OCI-LY1 (cell line): ENCODE measurements around the gene SLC25A29.
A peak's percentile ranks its signal among the peaks of the same experiment; 100 is the strongest.

Experiments used
- H2AFZ ChIP-seq: fragments of 200-600 bp; sonication (generic), shearing (Covaris generic); 2 replicates; pipeline ENCODE4 v1.6.0; 2014; ENCODE audit warnings: antibody characterized with exemption, mild to moderate bottlenecking, low read length
- H3F3A ChIP-seq: fragments of 200-600 bp; sonication (generic), shearing (Covaris generic); 2 replicates; pipeline ENCODE4 v1.6.0; 2014; ENCODE audit warnings: mild to moderate bottlenecking, antibody characterized with exemption, low read length, moderate library complexity; ENCODE audit not compliant: insufficient read depth
- H3K27ac ChIP-seq: fragments of 200-600 bp; sonication (generic); 2 replicates; pipeline ENCODE4 v1.5.1; 2014; ENCODE audit warnings: low read length, mixed run types, mild to moderate bottlenecking, low read depth; ENCODE audit not compliant: poor library complexity, severe bottlenecking
- H3K27me3 ChIP-seq: fragments of 200-600 bp; sonication (generic); 2 replicates; pipeline ENCODE4 v1.6.0; 2014; ENCODE audit warnings: antibody characterized with exemption, mild to moderate bottlenecking, low read length, moderate library complexity; ENCODE audit not compliant: insufficient read depth
- H3K36me3 ChIP-seq: fragments of 200-600 bp; sonication (generic); 2 replicates; pipeline ENCODE4 v1.6.1; 2014; ENCODE audit warnings: mild to moderate bottlenecking, antibody characterized with exemption, low read length, moderate library complexity, mixed read lengths; ENCODE audit not compliant: insufficient read depth
- H3K4me1 ChIP-seq: fragments of 200-600 bp; sonication (generic); 2 replicates; pipeline ENCODE4 v1.5.1; 2014; ENCODE audit warnings: mild to moderate bottlenecking, low read length, moderate library complexity; ENCODE audit not compliant: insufficient read depth, severe bottlenecking
- H3K4me2 ChIP-seq: fragments of 200-600 bp; sonication (generic), shearing (Covaris generic); 2 replicates; pipeline ENCODE4 v1.6.1; 2014; ENCODE audit warnings: low read length
- H3K4me3 ChIP-seq: fragments of 200-600 bp; sonication (generic); 2 replicates; pipeline ENCODE4 v1.5.1; 2014; ENCODE audit warnings: low read length, low read depth, mild to moderate bottlenecking, mixed read lengths; ENCODE audit not compliant: poor library complexity, severe bottlenecking
- H3K79me2 ChIP-seq: fragments of 200-600 bp; shearing (Covaris generic); 2 replicates; pipeline ENCODE4 v1.6.1; 2016; ENCODE audit warnings: mixed run types, low read length, mixed read lengths; ENCODE audit not compliant: insufficient read depth
- H3K9ac ChIP-seq: fragments of 200-600 bp; sonication (generic), shearing (Covaris generic); 2 replicates; pipeline ENCODE4 v1.6.1; 2014; ENCODE audit warnings: mild to moderate bottlenecking, low read length, mixed read lengths
- H3K9me2 ChIP-seq: fragments of 200-600 bp; sonication (generic), shearing (Covaris generic); 2 replicates; pipeline ENCODE4 v1.6.1; 2014; ENCODE audit warnings: low read depth, mild to moderate bottlenecking, low read length, mixed read lengths
- H3K9me3 ChIP-seq: fragments of 200-600 bp; shearing (Covaris generic); 2 replicates; pipeline ENCODE4 v1.6.1; 2014; ENCODE audit warnings: low read length, mixed read lengths
- H4K20me1 ChIP-seq: fragments of 200-600 bp; sonication (generic), shearing (Covaris generic); 2 replicates; pipeline ENCODE4 v1.6.0; 2016; ENCODE audit warnings: mild to moderate bottlenecking, low read length; ENCODE audit not compliant: insufficient read depth
- CTCF ChIP-seq: fragments of 200-600 bp; sonication (generic), shearing (Covaris generic); IDR thresholded peaks from 2 replicates; pipeline ENCODE4 v1.5.1; 2017; ENCODE audit warnings: mild to moderate bottlenecking, antibody characterized with exemption, low read length, moderate library complexity, mixed read lengths
- EZH2 ChIP-seq: fragments of 200-600 bp; sonication (generic), shearing (Covaris generic); IDR thresholded peaks from 2 replicates; pipeline ENCODE4 v1.8.0; 2017; ENCODE audit warnings: borderline replicate concordance, mixed run types, mild to moderate bottlenecking, antibody characterized with exemption, low read length, moderate library complexity, mixed read lengths

Gene SLC25A29

GRCh38 chr14:100275214-100275613, 31.0 kb downstream of the SLC25A29 start:
- Histone ChIP-seq H3K9ac (no peak overlapping the region), H2AFZ (no peak overlapping the region), H3K36me3 (peaks cover 70% of the 10 kb centered on the region; the same call in 1 of the 2 replicates), H3K4me2 (no peak overlapping the region), H3K4me3 (no peak overlapping the region), H4K20me1 (no peaks in the 10 kb centered on the region), H3K9me3 (no peaks in the 10 kb centered on the region), H3F3A (no peaks in the 10 kb centered on the region), H3K27me3 (no peaks in the 10 kb centered on the region), H3K27ac (no peak overlapping the region), H3K9me2 (no peaks in the 10 kb centered on the region), H3K79me2 (peaks cover 47% of the 10 kb centered on the region), H3K4me1 (no peaks in the 10 kb centered on the region)
- TF ChIP-seq EZH2 (no peak), CTCF (no peak)

- Histone ChIP-seq H3K9ac (no peak overlapping the region), H3K4me2 (no peak overlapping the region), H3K79me2 (peaks cover 53% of the 10 kb centered on the region), H3K9me3 (no peaks in the 10 kb centered on the region), H3F3A (no peaks in the 10 kb centered on the region), H2AFZ (no peak overlapping the region), H3K4me1 (no peaks in the 10 kb centered on the region), H3K27ac (no peak overlapping the region), H3K36me3 (peaks cover 67% of the 10 kb centered on the region; the same call in 1 of the 2 replicates), H3K9me2 (no peaks in the 10 kb centered on the region), H3K27me3 (no peaks in the 10 kb centered on the region), H4K20me1 (0 out of 2 replicates have a peak, but pooled peaks cover 3% of the 10 kb centered on the region), H3K4me3 (no peak overlapping the region)
- TF ChIP-seq EZH2 (no peak), CTCF (no peak)
Observed at GRCh38 chr14:100274250-100274649, 32.0 kb downstream of the SLC25A29 start.

GRCh38 chr14:100271247-100271939, 34.9 kb downstream of the SLC25A29 start:
- H3K9me2 ChIP-seq: no peaks in the 10 kb centered on the region
- no peak overlapping the region for H3K27ac ChIP-seq
- no peaks in the 10 kb centered on the region for H3F3A ChIP-seq
- TF ChIP-seq EZH2 (no peak), CTCF (peak; percentile 54)
- H3K4me1 ChIP-seq: no peaks in the 10 kb centered on the region
- H3K9ac ChIP-seq: no peak overlapping the region
- H4K20me1 ChIP-seq: 0 out of 2 replicates have a peak, but pooled peaks cover 10% of the 10 kb centered on the region
- no peak overlapping the region for H3K4me2 ChIP-seq
- no peak overlapping the region for H2AFZ ChIP-seq
- no peak overlapping the region for H3K4me3 ChIP-seq
- H3K9me3 ChIP-seq: no peaks in the 10 kb centered on the region
- peaks cover 78% of the 10 kb centered on the region for H3K79me2 ChIP-seq
- H3K27me3 ChIP-seq: no peaks in the 10 kb centered on the region
- H3K36me3 ChIP-seq: peaks cover 69% of the 10 kb centered on the region; the same call in 1 of the 2 replicates
